ENCODE data around the gene TEX9.

DNA sequence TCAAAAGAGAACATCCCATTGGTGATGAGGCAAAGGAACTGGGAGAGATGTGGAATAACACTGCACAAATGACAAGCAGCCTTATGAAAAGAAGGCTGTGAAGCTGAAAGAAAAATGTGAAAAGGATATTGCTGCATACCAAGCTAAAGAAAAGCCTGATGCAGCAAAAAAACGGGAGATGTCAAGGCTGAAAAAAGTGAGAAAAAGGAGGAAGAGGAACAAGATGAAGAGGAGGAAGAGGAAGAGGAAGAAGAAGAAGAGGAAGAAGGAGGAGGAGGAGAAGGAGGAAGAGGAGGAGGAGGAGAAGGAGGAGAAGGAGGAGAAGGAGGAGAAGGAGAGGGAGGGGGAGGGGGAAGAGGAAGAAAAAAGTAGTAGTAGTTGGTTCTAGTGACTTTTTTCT is 41.8 kb upstream of the TEX9 start:
- TF ChIP-seq, protein P1, sequence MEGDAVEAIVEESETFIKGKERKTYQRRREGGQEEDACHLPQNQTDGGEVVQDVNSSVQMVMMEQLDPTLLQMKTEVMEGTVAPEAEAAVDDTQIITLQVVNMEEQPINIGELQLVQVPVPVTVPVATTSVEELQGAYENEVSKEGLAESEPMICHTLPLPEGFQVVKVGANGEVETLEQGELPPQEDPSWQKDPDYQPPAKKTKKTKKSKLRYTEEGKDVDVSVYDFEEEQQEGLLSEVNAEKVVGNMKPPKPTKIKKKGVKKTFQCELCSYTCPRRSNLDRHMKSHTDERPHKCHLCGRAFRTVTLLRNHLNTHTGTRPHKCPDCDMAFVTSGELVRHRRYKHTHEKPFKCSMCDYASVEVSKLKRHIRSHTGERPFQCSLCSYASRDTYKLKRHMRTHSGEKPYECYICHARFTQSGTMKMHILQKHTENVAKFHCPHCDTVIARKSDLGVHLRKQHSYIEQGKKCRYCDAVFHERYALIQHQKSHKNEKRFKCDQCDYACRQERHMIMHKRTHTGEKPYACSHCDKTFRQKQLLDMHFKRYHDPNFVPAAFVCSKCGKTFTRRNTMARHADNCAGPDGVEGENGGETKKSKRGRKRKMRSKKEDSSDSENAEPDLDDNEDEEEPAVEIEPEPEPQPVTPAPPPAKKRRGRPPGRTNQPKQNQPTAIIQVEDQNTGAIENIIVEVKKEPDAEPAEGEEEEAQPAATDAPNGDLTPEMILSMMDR (IDR thresholded peaks at IDR 0.05): no peak
- TF ChIP-seq POLR2A (IDR thresholded peaks at IDR 0.05; ENCODE audit: low read depth): no peak

Measured in esophagus muscularis mucosa (tissue), 3 donors.